ENCODE results near the gene PALLD. TPM values are rescaled to one million over a fixed set of nuclear protein-coding genes. Genes with fewer than 3 reads are reported as not detected.

The PALLD gene
- total and polyA plus RNA-seq, 2 experiments from 2014 or later = 17.9 to 30.5 TPM

DNA sequence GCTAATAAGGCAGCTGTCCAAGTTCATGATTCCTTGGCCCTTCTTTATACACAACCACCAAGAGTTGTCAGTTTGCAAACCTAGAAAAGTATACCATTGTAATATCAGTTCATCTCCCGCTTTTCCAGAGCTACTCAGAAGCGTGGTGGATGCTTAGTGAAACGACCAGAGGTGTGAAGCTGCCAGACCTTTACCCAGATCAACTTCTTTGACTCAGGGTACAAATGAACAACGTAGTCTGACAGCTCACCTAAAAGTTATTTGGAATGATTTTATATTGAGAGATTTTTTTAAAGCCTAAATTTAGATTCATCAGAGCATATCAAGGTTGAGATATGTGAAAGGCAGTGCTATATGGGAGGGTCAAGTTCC is 343.5 kb downstream of the PALLD start:
- Histone ChIP-seq H2AFZ (no peak overlapping the region), H3K9me3 (ENCODE audit: low read depth) (no peaks in the 10 kb centered on the region), H3K4me1 (ENCODE audit: insufficient read depth) (no peaks in the 10 kb centered on the region), H3F3A (ENCODE audit: insufficient read depth) (no peaks in the 10 kb centered on the region; the same call in 1 of the 2 replicates), H3K9me2 (ENCODE audit: insufficient read depth) (no peaks in the 10 kb centered on the region), H3K9ac (no peak overlapping the region), H3K27me3 (replicated peaks; ENCODE audit: insufficient read depth) (no peaks in the 10 kb centered on the region), H4K20me1 (ENCODE audit: insufficient read depth) (no peaks in the 10 kb centered on the region), H3K27ac (no peak overlapping the region), H3K79me2 (ENCODE audit: insufficient read depth) (peaks cover 29% of the 10 kb centered on the region), H3K4me3 (no peak overlapping the region), H3K4me2 (ENCODE audit: unreplicated experiment) (no peak overlapping the region), H3K36me3 (ENCODE audit: low read depth) (no peaks in the 10 kb centered on the region)
- 83 to 84% methylated on average over 4 of the region's 4 CpGs for WGBS, 2 experiments (ENCODE audit: low coverage in 1 of 2, low lambda C conversion rate in 2 of 2, missing lambda C conversion rate in 2 of 2)
- no peak for TF ChIP-seq EZH2 (IDR thresholded peaks at IDR 0.05; ENCODE audit: insufficient read depth, poor library complexity, severe bottlenecking)
- TF ChIP-seq EZH2phosphoT487 (IDR thresholded peaks at IDR 0.05; ENCODE audit: insufficient read depth, low read depth) = no peak
- no peak for DNase-seq
- in situ Hi-C loops (cut with MboI) = no loop called here

DNA sequence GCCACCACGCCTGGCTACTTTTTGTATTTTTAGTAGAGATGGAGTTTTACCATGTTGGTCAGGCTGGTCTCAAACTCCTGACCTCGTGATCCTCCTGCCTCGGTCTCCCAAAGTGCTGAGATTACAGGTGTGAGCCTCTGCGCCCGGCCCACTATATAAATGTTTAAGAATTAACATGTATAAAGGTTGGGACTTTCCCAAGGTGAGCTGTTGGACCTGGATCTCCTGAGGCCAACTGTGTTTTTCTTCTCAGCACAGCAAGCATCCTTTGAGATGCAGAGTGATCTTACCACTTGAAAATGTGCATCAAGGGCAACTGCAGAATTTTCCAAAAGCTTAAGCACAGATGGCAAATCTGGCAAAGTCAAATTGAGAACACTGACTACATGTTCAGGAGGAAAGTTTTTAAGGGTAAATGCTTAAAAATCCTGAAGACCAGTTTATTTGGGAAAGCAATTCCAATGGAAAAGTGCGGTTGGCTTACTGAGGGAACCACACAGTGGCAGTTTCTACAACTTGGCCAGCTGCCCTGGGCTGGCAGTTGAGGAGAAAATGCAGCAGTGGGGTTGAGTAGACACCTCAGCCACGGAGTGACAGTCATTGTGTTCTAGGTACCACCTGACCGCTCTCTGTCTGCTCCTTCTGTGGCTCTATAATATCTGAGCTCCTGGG is 344.3 kb downstream of the PALLD start:
- no peak overlapping the region for H3K4me2 ChIP-seq (ENCODE audit: unreplicated experiment)
- no peaks in the 10 kb centered on the region; the same call in 1 of the 2 replicates for H3F3A ChIP-seq (ENCODE audit: insufficient read depth)
- H2AFZ ChIP-seq = no peak overlapping the region
- no peak for TF ChIP-seq EZH2 (IDR thresholded peaks at IDR 0.05; ENCODE audit: insufficient read depth, poor library complexity, severe bottlenecking)
- TF ChIP-seq EZH2phosphoT487 (IDR thresholded peaks at IDR 0.05; ENCODE audit: insufficient read depth, low read depth) = no peak
- no peak for DNase-seq
- 80 to 83% methylated on average over 8 of the region's 8 CpGs for WGBS, 2 experiments (ENCODE audit: low coverage in 1 of 2, low lambda C conversion rate in 2 of 2, missing lambda C conversion rate in 2 of 2)
- H3K4me3 ChIP-seq = no peak overlapping the region
- no peaks in the 10 kb centered on the region for H4K20me1 ChIP-seq (ENCODE audit: insufficient read depth)
- H3K9me2 ChIP-seq (ENCODE audit: insufficient read depth) = no peaks in the 10 kb centered on the region
- no peaks in the 10 kb centered on the region for H3K4me1 ChIP-seq (ENCODE audit: insufficient read depth)
- in situ Hi-C loops (cut with MboI) = no loop called here
- no peaks in the 10 kb centered on the region for H3K36me3 ChIP-seq (ENCODE audit: low read depth)
- no peaks in the 10 kb centered on the region for H3K27me3 ChIP-seq (replicated peaks; ENCODE audit: insufficient read depth)
- H3K9me3 ChIP-seq (ENCODE audit: low read depth) = no peaks in the 10 kb centered on the region
- no peak overlapping the region for H3K27ac ChIP-seq
- no peak overlapping the region for H3K9ac ChIP-seq
- peaks cover 29% of the 10 kb centered on the region for H3K79me2 ChIP-seq (ENCODE audit: insufficient read depth)

DNA sequence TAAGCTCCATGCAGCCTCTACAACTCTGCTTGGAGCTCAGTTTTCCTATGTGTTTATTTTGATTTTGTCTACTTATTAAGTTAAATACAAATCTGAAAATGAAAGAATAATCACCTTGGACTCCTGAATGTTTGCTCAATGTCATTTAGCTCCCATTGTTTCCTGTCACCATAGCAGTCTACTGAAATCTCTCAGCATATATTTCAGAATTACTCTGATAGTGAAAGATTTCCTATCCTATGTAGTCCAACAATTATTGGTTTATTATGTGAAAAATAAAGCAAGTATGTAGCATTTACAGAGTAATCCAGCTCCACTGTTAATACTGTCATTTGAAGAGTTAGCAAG is 344.8 kb downstream of the PALLD start:
- no peak overlapping the region for H3K4me2 ChIP-seq (ENCODE audit: unreplicated experiment)
- H3K9me3 ChIP-seq (ENCODE audit: low read depth) = no peaks in the 10 kb centered on the region
- TF ChIP-seq EZH2 (IDR thresholded peaks at IDR 0.05; ENCODE audit: insufficient read depth, poor library complexity, severe bottlenecking) (no peak), EZH2phosphoT487 (IDR thresholded peaks at IDR 0.05; ENCODE audit: insufficient read depth, low read depth) (no peak)
- H3K4me3 ChIP-seq = no peak overlapping the region
- H3F3A ChIP-seq (ENCODE audit: insufficient read depth) = no peaks in the 10 kb centered on the region; the same call in 1 of the 2 replicates
- no peaks in the 10 kb centered on the region for H3K27me3 ChIP-seq (replicated peaks; ENCODE audit: insufficient read depth)
- H3K79me2 ChIP-seq (ENCODE audit: insufficient read depth) = peaks cover 27% of the 10 kb centered on the region
- H3K9ac ChIP-seq = no peak overlapping the region
- no peak overlapping the region for H2AFZ ChIP-seq
- no peak overlapping the region for H3K27ac ChIP-seq
- no peaks in the 10 kb centered on the region for H3K36me3 ChIP-seq (ENCODE audit: low read depth)
- in situ Hi-C loops (cut with MboI) = no loop called here
- no peak for DNase-seq
- H3K4me1 ChIP-seq (ENCODE audit: insufficient read depth) = no peaks in the 10 kb centered on the region
- no peaks in the 10 kb centered on the region for H4K20me1 ChIP-seq (ENCODE audit: insufficient read depth)
- H3K9me2 ChIP-seq (ENCODE audit: insufficient read depth) = no peaks in the 10 kb centered on the region

DNA sequence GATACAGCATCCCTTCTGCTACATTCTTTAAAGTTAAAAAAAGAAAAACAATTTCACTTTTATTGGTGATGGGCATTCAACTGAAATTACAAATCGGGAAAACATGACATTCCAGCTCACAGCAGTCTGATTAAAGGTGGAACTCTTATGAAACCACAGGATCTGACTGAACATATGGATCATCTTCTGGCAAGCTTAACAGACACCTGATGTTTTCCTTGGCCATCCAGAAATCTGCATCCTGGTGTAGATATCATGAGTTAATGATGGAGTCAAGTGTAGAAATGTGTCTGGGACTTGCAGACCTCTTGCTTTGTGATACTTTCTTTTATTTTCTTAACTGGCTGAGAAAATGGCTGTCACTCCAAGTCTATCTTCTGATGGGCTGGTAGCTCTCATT is 345.3 kb downstream of the PALLD start:
- no peaks in the 10 kb centered on the region for H3K27me3 ChIP-seq (replicated peaks; ENCODE audit: insufficient read depth)
- H3K9me3 ChIP-seq (ENCODE audit: low read depth) = no peaks in the 10 kb centered on the region
- H4K20me1 ChIP-seq (ENCODE audit: insufficient read depth) = no peaks in the 10 kb centered on the region
- no peak overlapping the region for H3K4me3 ChIP-seq
- no peak overlapping the region for H3K9ac ChIP-seq
- no peak overlapping the region for H3K4me2 ChIP-seq (ENCODE audit: unreplicated experiment)
- H3K4me1 ChIP-seq (ENCODE audit: insufficient read depth) = no peaks in the 10 kb centered on the region
- no peak overlapping the region for H2AFZ ChIP-seq
- H3F3A ChIP-seq (ENCODE audit: insufficient read depth) = no peaks in the 10 kb centered on the region; the same call in 1 of the 2 replicates
- DNase-seq = no peak
- no peaks in the 10 kb centered on the region for H3K9me2 ChIP-seq (ENCODE audit: insufficient read depth)
- no peak overlapping the region for H3K27ac ChIP-seq
- peaks cover 21% of the 10 kb centered on the region for H3K79me2 ChIP-seq (ENCODE audit: insufficient read depth)
- no peaks in the 10 kb centered on the region for H3K36me3 ChIP-seq (ENCODE audit: low read depth)
- TF ChIP-seq EZH2phosphoT487 (IDR thresholded peaks at IDR 0.05; ENCODE audit: insufficient read depth, low read depth) (no peak), EZH2 (IDR thresholded peaks at IDR 0.05; ENCODE audit: insufficient read depth, poor library complexity, severe bottlenecking) (no peak)
- in situ Hi-C loops (cut with MboI) = no loop called here
- WGBS, 2 experiments (ENCODE audit: low coverage in 1 of 2, low lambda C conversion rate in 2 of 2, missing lambda C conversion rate in 2 of 2) = 63 to 86% methylated on average over 1 of the region's 1 CpG

DNA sequence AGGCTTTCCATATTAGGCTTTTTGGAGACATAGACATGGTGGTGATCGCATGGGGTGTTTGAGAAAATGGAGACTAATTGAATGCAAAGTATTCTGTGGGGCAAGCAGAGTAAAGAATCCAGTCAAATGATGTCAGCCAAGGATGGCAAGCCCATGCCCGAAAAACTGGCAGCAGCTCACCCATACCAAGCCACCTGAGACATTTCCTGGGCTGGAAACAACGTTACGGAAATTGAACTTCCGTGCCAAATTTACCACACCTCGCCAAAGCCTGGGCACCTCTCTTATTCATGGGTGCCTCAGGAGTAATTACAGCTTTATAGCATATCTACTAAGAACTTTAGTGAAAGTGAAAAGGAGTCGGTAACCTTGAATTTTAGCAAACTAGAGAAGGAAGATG is 346.8 kb downstream of the PALLD start:
- H3K9me2 ChIP-seq (ENCODE audit: insufficient read depth) = no peaks in the 10 kb centered on the region
- H4K20me1 ChIP-seq (ENCODE audit: insufficient read depth) = no peaks in the 10 kb centered on the region
- H3K27me3 ChIP-seq (replicated peaks; ENCODE audit: insufficient read depth) = no peaks in the 10 kb centered on the region
- H3K4me3 ChIP-seq = no peak overlapping the region
- DNase-seq = no peak
- no peak for TF ChIP-seq EZH2 (IDR thresholded peaks at IDR 0.05; ENCODE audit: insufficient read depth, poor library complexity, severe bottlenecking)
- no peaks in the 10 kb centered on the region for H3K36me3 ChIP-seq (ENCODE audit: low read depth)
- 91 to 92% methylated on average over 7 of the region's 7 CpGs for WGBS, 2 experiments (ENCODE audit: low coverage in 1 of 2, low lambda C conversion rate in 2 of 2, missing lambda C conversion rate in 2 of 2)
- in situ Hi-C loops (cut with MboI) = no loop called here
- no peak overlapping the region for H3K4me2 ChIP-seq (ENCODE audit: unreplicated experiment)
- peaks cover 19% of the 10 kb centered on the region for H3K79me2 ChIP-seq (ENCODE audit: insufficient read depth)
- no peaks in the 10 kb centered on the region for H3K9me3 ChIP-seq (ENCODE audit: low read depth)
- H2AFZ ChIP-seq = no peak overlapping the region
- peaks cover 4% of the 10 kb centered on the region for H3K4me1 ChIP-seq (ENCODE audit: insufficient read depth)
- no peak overlapping the region for H3K27ac ChIP-seq
- H3K9ac ChIP-seq = no peak overlapping the region
- no peaks in the 10 kb centered on the region; the same call in 1 of the 2 replicates for H3F3A ChIP-seq (ENCODE audit: insufficient read depth)

All from GM23248 (cell line).